K562 (cell line): ENCODE data around the gene CYP2W1. TPM values are rescaled to one million over a fixed set of nuclear protein-coding genes. Genes with fewer than 3 reads are reported as not detected.

Source experiments
- CAMTA2 ChIP-seq: fragments of 250-450 bp; sonication (Bioruptor Pico); conservative IDR thresholded peaks from 2 replicates; pipeline ENCODE4 v1.5.1; 2022
- DMBX1 ChIP-seq: fragments of 250-450 bp; sonication (Bioruptor Pico); IDR thresholded peaks from 2 replicates; pipeline ENCODE4 v1.8.0; 2022; ENCODE audit warnings: inconsistent platforms, mild to moderate bottlenecking, moderate library complexity, borderline replicate concordance
- ERF ChIP-seq: fragments of 450-650 bp; formaldehyde crosslinking; IDR thresholded peaks from 2 replicates; pipeline ENCODE4 v1.4.0; 2020; ENCODE audit warnings: mild to moderate bottlenecking, mixed read lengths
- GATAD2A ChIP-seq: fragments of 450-650 bp; IDR thresholded peaks from 2 replicates; pipeline ENCODE4 v1.6.1; 2017
- KLF6 ChIP-seq: fragments of 250-450 bp; sonication (Bioruptor Pico); IDR thresholded peaks from 2 replicates; pipeline ENCODE4 v1.4.0; 2020; ENCODE audit warnings: mild to moderate bottlenecking, moderate library complexity, borderline replicate concordance
- NR3C1 ChIP-seq: sonication (generic); formaldehyde crosslinking; IDR thresholded peaks from 2 replicates; pipeline ENCODE4 v1.8.1; 2022; ENCODE audit warnings: missing genetic modification reagents
- OTX1 ChIP-seq: fragments of 450-650 bp; formaldehyde crosslinking; IDR thresholded peaks from 2 replicates; pipeline ENCODE4 v1.4.0; 2022; ENCODE audit warnings: mild to moderate bottlenecking
- PCBP1 ChIP-seq: fragments of 200-400 bp; formaldehyde crosslinking; IDR thresholded peaks from 2 replicates; pipeline ENCODE4 v1.6.1; 2018; ENCODE audit warnings: mild to moderate bottlenecking, low read depth, low read length; ENCODE audit not compliant: poor library complexity, severe bottlenecking
- REST ChIP-seq, 2 experiments: fragments of 450-650 bp; formaldehyde crosslinking in 1 of 2; IDR thresholded peaks; 2 replicates each; pipeline versions ENCODE4 v1.4.0 to v1.6.1; 2014 to 2020; ENCODE audit warnings: mild to moderate bottlenecking in 2 of 2, borderline replicate concordance in 1 of 2, low read depth in 1 of 2
- RNF219 ChIP-seq: fragments of 250-450 bp; sonication (Bioruptor Pico); IDR thresholded peaks from 2 replicates; pipeline ENCODE4 v1.5.0; 2022; ENCODE audit warnings: mild to moderate bottlenecking
- SMARCC2 ChIP-seq: fragments of 450-650 bp; IDR thresholded peaks from 2 replicates; pipeline ENCODE4 v1.6.1; 2017; ENCODE audit warnings: antibody characterized with exemption, moderate library complexity, mild to moderate bottlenecking, low read depth
- TAF15 ChIP-seq: fragments of 200-400 bp; formaldehyde crosslinking; IDR thresholded peaks from 2 replicates; pipeline ENCODE4 v1.6.1; 2017; ENCODE audit warnings: mild to moderate bottlenecking, low read depth, low read length, moderate library complexity
- U2AF1 ChIP-seq: fragments of 200-400 bp; formaldehyde crosslinking; optimal IDR thresholded peaks from 2 replicates; pipeline ENCODE3; 2017; ENCODE audit warnings: mild to moderate bottlenecking, low read depth, low read length, moderate library complexity
- U2AF2 ChIP-seq: fragments of 200-400 bp; formaldehyde crosslinking; optimal IDR thresholded peaks from 2 replicates; pipeline ENCODE3; 2017; ENCODE audit warnings: low read depth, mild to moderate bottlenecking, low read length
- XRCC5 ChIP-seq: fragments of 200-400 bp; formaldehyde crosslinking; IDR thresholded peaks from 2 replicates; pipeline ENCODE4 v1.6.1; 2017; ENCODE audit warnings: low read depth, mild to moderate bottlenecking, low read length
- ZC3H8 ChIP-seq: fragments of 450-650 bp; IDR thresholded peaks from 2 replicates; pipeline ENCODE4 v1.6.1; 2017
- ZNF197 ChIP-seq: fragments of 200-800 bp; sonication (Bioruptor generic); IDR thresholded peaks from 2 replicates; pipeline ENCODE4 v1.6.1; 2016; ENCODE audit warnings: low read depth, missing genetic modification characterization, missing compliant biosample characterization
- ZNF551 ChIP-seq: fragments of 250-450 bp; sonication (Bioruptor Pico); IDR thresholded peaks from 2 replicates; pipeline ENCODE4 v1.5.0; 2021; ENCODE audit warnings: mild to moderate bottlenecking, moderate library complexity
- ZNF583 ChIP-seq: fragments of 250-450 bp; sonication (Bioruptor Pico); IDR thresholded peaks from 2 replicates; pipeline ENCODE4 v1.4.0; 2020
- polyA plus RNA-seq, 8 experiments: library from polyadenylated mRNA; depleted of rRNA in 4 of 8; stranded (reverse) in 5 of 8; unstranded in 3 of 8; fragments of >200 nt; fragmentation: Nextera tagmentation in 2 of 8; fragmentation: Illumina TruSeq in 1 of 8; extraction: Ambion mirVana in 2 of 8; extraction: Trizol in 1 of 8; gene quantifications; 2 replicates each; pipeline versions ENCODE4 v1.2.1 to v1.2.3, GENCODE V29; 2011 to 2014; ENCODE audit warnings: inconsistent platforms in 1 of 8, missing spikeins in 1 of 8
- total RNA-seq, 7 experiments: library from RNA; depleted of rRNA in 6 of 7; stranded (reverse); fragments of >200 nt in 6 of 7; fragmentation: Illumina TruSeq in 2 of 7; extraction: Trizol in 2 of 7; gene quantifications; 2 replicates each; pipeline versions ENCODE4 v1.2.1 to v1.2.3, GENCODE V29; 2011 to 2021; ENCODE audit warnings: low replicate concordance in 1 of 7

The CYP2W1 gene
- total and polyA plus RNA-seq, 9 of the 15 experiments (the other 6 are each of a cell fraction or from before 2014, with no cell fraction given): not detected

GRCh38 chr7:974820-975681 is 7.9 kb upstream of the CYP2W1 start, which contains the start of gene COX19 (continued):
- TF ChIP-seq REST (IDR thresholded peaks at IDR 0.05; ENCODE audit: borderline replicate concordance): peak; percentile 98
- peak; percentile 77; the same call in 1 of the 2 replicates for TF ChIP-seq REST (CRISPR knock-in tag; IDR thresholded peaks at IDR 0.05; ENCODE audit: low read depth)
- TF ChIP-seq PCBP1: peak; percentile 44
- TF ChIP-seq SMARCC2: peak; percentile 20; the same call in 1 of the 2 replicates
- TF ChIP-seq DMBX1 (CRISPR knock-in tag): 0 out of 2 replicates have a peak, but pooled peaks have one; percentile 42
- 0 out of 2 replicates have a peak, but pooled peaks have one; percentile 43 for TF ChIP-seq ERF
- TF ChIP-seq RNF219 (CRISPR knock-in tag): no peak
- TF ChIP-seq NR3C1 (CRISPR knock-in tag): no peak
- no peak for TF ChIP-seq ZNF583 (CRISPR knock-in tag)
- peak; percentile 73 for TF ChIP-seq XRCC5
- TF ChIP-seq U2AF2: no peak
- TF ChIP-seq GATAD2A: no peak
- no peak for TF ChIP-seq TAF15
- no peak for TF ChIP-seq CAMTA2
- TF ChIP-seq ZC3H8: no peak
- peak; percentile 74 for TF ChIP-seq U2AF1
- TF ChIP-seq ZNF197 (CRISPR knock-in tag): no peak
- peak; percentile 65 for TF ChIP-seq KLF6 (CRISPR knock-in tag)
- no peak for TF ChIP-seq OTX1 (CRISPR knock-in tag)
- TF ChIP-seq ZNF551 (CRISPR knock-in tag): no peak
